SK-N-SH treated with all-trans-retinoic acid at 6 μM for 48 hours (cell line): ENCODE results near the gene MAST4.

Experiments used
- ARNTL ChIP-seq: fragments of 450-650 bp; formaldehyde crosslinking; IDR thresholded peaks from 2 replicates; pipeline ENCODE4 v1.5.0; 2020; ENCODE audit warnings: low read depth, mild to moderate bottlenecking, moderate library complexity, borderline replicate concordance
- CSDC2 ChIP-seq: fragments of 250-450 bp; sonication (Bioruptor Pico); IDR thresholded peaks from 2 replicates; pipeline ENCODE4 v1.5.0; 2020; ENCODE audit warnings: mild to moderate bottlenecking, moderate library complexity
- GLIS3 ChIP-seq: fragments of 250-450 bp; sonication (Bioruptor Pico); IDR thresholded peaks from 2 replicates; pipeline ENCODE4 v1.5.0; 2020; ENCODE audit warnings: mild to moderate bottlenecking, moderate library complexity
- RARB ChIP-seq: fragments of 250-450 bp; sonication (Bioruptor Pico); IDR thresholded peaks from 2 replicates; pipeline ENCODE4 v1.8.0; 2021; ENCODE audit warnings: mild to moderate bottlenecking, moderate library complexity
- TOX ChIP-seq: fragments of 250-450 bp; sonication (Bioruptor Pico); IDR thresholded peaks from 2 replicates; pipeline ENCODE4 v1.8.0; 2021; ENCODE audit warnings: mild to moderate bottlenecking, moderate library complexity, borderline replicate concordance
- ZFP3 ChIP-seq: fragments of 250-450 bp; sonication (Bioruptor Pico); IDR thresholded peaks from 2 replicates; pipeline ENCODE4 v1.5.0; 2020; ENCODE audit warnings: mild to moderate bottlenecking, moderate library complexity
- ZNF565 ChIP-seq: fragments of 450-650 bp; formaldehyde crosslinking; conservative IDR thresholded peaks from 2 replicates; pipeline ENCODE4 v1.5.0; 2020; ENCODE audit warnings: low read depth, mild to moderate bottlenecking, moderate library complexity
- ZNF8 ChIP-seq: fragments of 450-650 bp; formaldehyde crosslinking; IDR thresholded peaks from 2 replicates; pipeline ENCODE4 v1.5.0; 2020; ENCODE audit warnings: mild to moderate bottlenecking, moderate library complexity
- TF ChIP-seq, protein P1 (sequence below): fragments of 250-450 bp; sonication (Bioruptor Pico); IDR thresholded peaks from 2 replicates; pipeline ENCODE4 v1.8.0; 2020; ENCODE audit warnings: mild to moderate bottlenecking, moderate library complexity, borderline replicate concordance
- TF ChIP-seq, protein P2 (sequence below): fragments of 250-450 bp; sonication (Bioruptor Pico); IDR thresholded peaks from 2 replicates; pipeline ENCODE4 v1.5.1; 2020; ENCODE audit warnings: low read depth, mild to moderate bottlenecking, moderate library complexity
- TF ChIP-seq, protein P3 (sequence below): fragments of 250-450 bp; sonication (Bioruptor Pico); IDR thresholded peaks from 2 replicates; pipeline ENCODE4 v1.5.1; 2021; ENCODE audit warnings: mild to moderate bottlenecking, moderate library complexity

DNA sequence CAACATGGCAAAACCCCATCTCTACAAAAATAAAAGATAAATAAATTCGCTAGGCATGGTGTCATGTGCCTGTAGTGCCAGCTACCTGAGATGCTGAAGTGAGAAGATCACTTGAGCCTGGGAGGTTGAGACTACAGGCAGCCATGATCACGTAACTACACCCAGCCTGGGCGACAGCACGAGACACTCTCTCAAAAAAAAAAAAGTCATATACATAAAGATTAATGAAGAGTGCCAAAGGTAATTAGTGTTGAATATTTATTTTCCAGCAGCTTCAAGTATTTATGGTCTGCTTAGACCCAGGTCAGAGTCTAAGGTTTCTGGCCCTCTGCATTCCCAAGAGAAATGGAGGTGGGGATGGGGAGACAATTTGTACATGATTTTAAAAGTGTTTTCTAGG is 432.7 kb downstream of the MAST4 start:
- TF ChIP-seq, protein P1, sequence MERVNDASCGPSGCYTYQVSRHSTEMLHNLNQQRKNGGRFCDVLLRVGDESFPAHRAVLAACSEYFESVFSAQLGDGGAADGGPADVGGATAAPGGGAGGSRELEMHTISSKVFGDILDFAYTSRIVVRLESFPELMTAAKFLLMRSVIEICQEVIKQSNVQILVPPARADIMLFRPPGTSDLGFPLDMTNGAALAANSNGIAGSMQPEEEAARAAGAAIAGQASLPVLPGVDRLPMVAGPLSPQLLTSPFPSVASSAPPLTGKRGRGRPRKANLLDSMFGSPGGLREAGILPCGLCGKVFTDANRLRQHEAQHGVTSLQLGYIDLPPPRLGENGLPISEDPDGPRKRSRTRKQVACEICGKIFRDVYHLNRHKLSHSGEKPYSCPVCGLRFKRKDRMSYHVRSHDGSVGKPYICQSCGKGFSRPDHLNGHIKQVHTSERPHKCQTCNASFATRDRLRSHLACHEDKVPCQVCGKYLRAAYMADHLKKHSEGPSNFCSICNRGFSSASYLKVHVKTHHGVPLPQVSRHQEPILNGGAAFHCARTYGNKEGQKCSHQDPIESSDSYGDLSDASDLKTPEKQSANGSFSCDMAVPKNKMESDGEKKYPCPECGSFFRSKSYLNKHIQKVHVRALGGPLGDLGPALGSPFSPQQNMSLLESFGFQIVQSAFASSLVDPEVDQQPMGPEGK (CRISPR knock-in tag), result no peak
- TF ChIP-seq, protein P2, sequence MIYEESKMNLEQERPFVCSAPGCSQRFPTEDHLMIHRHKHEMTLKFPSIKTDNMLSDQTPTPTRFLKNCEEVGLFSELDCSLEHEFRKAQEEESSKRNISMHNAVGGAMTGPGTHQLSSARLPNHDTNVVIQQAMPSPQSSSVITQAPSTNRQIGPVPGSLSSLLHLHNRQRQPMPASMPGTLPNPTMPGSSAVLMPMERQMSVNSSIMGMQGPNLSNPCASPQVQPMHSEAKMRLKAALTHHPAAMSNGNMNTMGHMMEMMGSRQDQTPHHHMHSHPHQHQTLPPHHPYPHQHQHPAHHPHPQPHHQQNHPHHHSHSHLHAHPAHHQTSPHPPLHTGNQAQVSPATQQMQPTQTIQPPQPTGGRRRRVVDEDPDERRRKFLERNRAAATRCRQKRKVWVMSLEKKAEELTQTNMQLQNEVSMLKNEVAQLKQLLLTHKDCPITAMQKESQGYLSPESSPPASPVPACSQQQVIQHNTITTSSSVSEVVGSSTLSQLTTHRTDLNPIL (CRISPR knock-in tag), result no peak
- TF ChIP-seq ARNTL, result no peak
- TF ChIP-seq RARB (CRISPR knock-in tag), result no peak
- TF ChIP-seq, protein P3, sequence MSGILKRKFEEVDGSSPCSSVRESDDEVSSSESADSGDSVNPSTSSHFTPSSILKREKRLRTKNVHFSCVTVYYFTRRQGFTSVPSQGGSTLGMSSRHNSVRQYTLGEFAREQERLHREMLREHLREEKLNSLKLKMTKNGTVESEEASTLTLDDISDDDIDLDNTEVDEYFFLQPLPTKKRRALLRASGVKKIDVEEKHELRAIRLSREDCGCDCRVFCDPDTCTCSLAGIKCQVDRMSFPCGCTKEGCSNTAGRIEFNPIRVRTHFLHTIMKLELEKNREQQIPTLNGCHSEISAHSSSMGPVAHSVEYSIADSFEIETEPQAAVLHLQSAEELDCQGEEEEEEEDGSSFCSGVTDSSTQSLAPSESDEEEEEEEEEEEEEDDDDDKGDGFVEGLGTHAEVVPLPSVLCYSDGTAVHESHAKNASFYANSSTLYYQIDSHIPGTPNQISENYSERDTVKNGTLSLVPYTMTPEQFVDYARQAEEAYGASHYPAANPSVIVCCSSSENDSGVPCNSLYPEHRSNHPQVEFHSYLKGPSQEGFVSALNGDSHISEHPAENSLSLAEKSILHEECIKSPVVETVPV (CRISPR knock-in tag), result no peak
- TF ChIP-seq ZNF565 (CRISPR knock-in tag), result no peak
- TF ChIP-seq CSDC2 (CRISPR knock-in tag), result no peak
- no peak for TF ChIP-seq TOX (CRISPR knock-in tag)
- TF ChIP-seq GLIS3 (CRISPR knock-in tag), result no peak
- TF ChIP-seq ZFP3 (CRISPR knock-in tag), result no peak
- no peak for TF ChIP-seq ZNF8 (CRISPR knock-in tag)
